ENCODE data around the gene DNAL4. TPM values are rescaled to one million over a fixed set of nuclear protein-coding genes. Genes with fewer than 3 reads are reported as not detected.

Gene DNAL4
- total RNA-seq, 1 experiment from 2014 or later: 4.7 TPM

DNA sequence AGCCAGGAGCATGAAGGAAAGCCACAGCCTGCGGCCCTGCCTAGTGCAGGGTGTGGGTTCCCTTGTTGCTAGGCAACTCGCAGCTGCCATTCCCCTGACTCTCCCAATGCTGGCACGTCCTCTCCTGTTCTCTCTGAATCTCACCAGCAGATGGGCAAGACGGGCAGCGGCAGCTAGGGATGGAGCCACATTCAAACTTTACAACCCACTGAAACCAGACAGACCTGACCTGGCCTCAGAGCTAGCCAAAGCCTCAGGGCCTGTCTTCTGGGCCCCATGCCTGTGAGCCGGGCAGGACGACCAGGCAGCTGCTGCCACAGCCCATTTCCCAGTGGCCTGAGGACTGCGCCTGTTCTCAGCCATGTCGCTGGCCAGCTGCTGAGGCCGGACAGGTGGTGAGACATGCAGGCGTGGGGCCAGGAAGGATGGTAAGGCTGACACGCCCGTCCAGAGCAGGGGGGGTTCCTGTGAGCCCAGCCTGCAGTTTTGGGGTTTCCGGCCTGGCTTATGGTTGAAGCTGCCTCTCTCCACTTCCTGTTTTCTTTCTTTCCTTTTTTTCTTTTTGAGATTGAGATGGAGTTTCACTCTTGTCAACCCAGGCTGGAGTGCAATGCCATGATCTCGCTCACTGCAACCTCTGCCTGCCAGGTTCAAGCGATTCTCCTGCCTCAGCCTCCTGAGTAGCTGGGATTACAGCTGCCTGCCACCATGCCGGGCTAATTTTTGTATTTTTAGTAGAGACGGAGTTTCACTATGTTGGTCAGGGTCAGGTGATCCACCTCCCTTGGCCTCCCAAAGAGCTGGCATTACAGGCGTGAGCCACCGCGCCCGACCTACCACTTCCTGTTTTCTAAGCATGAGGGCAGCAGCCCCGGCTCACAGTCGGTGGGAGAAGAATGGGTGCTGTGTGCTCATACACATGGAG, 42.3 kb downstream of the DNAL4 start:
- peaks cover 34% of the 10 kb centered on the region for H3K36me3 ChIP-seq
- no peaks in the 10 kb centered on the region for H3K9me3 ChIP-seq (replicated peaks)
- no peak overlapping the region for H3K4me3 ChIP-seq
- peak overlapping the region; percentile 80 for H3K27ac ChIP-seq
- H3K27me3 ChIP-seq: no peaks in the 10 kb centered on the region
- peaks cover 35% of the 10 kb centered on the region for H3K4me1 ChIP-seq
- peak; percentile 95 for DNase-seq

GRCh38 chr22:38751066-38751421, 42.9 kb downstream of the DNAL4 start:
- Histone ChIP-seq H3K36me3 (peaks cover 38% of the 10 kb centered on the region), H3K27ac (peak overlapping the region; percentile 80), H3K4me3 (no peak overlapping the region), H3K9me3 (replicated peaks) (no peaks in the 10 kb centered on the region), H3K27me3 (no peaks in the 10 kb centered on the region), H3K4me1 (peaks cover 35% of the 10 kb centered on the region)
- no peak for DNase-seq

DNA sequence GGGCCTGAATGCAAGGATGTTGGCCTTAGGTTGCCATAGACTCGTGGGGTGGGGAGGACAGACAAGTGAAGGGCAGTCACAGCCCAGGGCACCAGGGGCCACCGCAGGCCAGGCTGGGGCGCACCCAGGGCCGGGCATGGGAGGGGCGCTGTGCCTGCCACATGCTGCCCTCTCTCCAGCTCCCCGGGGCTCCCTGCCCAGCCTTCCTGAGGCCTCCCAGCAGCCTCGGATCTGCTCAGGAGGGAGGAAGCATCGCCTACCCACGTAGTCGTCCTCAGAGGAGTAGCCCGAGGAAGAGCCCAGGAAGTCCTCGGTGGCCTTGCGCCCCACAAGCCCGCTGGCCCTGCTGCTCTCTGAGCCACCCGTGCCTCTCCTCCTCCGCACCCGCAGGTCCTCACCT, 43.3 kb downstream of the DNAL4 start:
- Histone ChIP-seq H3K4me1 (peaks cover 35% of the 10 kb centered on the region), H3K36me3 (peaks cover 38% of the 10 kb centered on the region), H3K27ac (peak overlapping the region; percentile 80), H3K4me3 (no peak overlapping the region), H3K9me3 (replicated peaks) (no peaks in the 10 kb centered on the region), H3K27me3 (no peaks in the 10 kb centered on the region)
- DNase-seq: no peak

DNA sequence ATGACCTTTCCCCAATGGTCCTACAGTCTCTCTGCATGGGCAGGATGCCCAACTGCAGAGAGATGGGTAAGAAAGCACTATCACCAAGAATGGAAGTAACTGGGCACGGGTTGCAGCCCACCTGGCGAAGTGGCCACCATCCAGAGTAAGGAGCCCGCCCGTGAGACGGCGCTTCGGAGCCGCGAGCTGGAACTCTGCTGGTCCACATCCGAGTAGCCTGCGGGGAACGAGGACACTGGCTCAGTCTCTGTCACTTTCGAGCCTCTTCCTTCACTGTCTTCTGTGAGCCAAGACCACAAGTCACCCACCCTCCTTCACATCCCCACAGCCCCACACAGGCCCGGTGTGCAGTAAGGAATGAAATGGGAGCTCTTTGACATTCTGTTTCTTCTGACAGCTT, 43.8 kb downstream of the DNAL4 start:
- peaks cover 44% of the 10 kb centered on the region for H3K36me3 ChIP-seq
- peak overlapping the region; percentile 80; the same call in 1 of the 2 replicates for H3K27ac ChIP-seq
- H3K9me3 ChIP-seq (replicated peaks): no peaks in the 10 kb centered on the region
- no peak overlapping the region for H3K4me3 ChIP-seq
- H3K27me3 ChIP-seq: no peaks in the 10 kb centered on the region
- DNase-seq: no peak
- H3K4me1 ChIP-seq: peaks cover 35% of the 10 kb centered on the region

GRCh38 chr22:38748487-38749136, 45.3 kb downstream of the DNAL4 start:
- Histone ChIP-seq H3K4me1 (peaks cover 30% of the 10 kb centered on the region), H3K27me3 (no peaks in the 10 kb centered on the region), H3K27ac (no peak overlapping the region), H3K4me3 (no peak overlapping the region), H3K9me3 (replicated peaks) (no peaks in the 10 kb centered on the region), H3K36me3 (peaks cover 56% of the 10 kb centered on the region)
- DNase-seq: no peak

DNA sequence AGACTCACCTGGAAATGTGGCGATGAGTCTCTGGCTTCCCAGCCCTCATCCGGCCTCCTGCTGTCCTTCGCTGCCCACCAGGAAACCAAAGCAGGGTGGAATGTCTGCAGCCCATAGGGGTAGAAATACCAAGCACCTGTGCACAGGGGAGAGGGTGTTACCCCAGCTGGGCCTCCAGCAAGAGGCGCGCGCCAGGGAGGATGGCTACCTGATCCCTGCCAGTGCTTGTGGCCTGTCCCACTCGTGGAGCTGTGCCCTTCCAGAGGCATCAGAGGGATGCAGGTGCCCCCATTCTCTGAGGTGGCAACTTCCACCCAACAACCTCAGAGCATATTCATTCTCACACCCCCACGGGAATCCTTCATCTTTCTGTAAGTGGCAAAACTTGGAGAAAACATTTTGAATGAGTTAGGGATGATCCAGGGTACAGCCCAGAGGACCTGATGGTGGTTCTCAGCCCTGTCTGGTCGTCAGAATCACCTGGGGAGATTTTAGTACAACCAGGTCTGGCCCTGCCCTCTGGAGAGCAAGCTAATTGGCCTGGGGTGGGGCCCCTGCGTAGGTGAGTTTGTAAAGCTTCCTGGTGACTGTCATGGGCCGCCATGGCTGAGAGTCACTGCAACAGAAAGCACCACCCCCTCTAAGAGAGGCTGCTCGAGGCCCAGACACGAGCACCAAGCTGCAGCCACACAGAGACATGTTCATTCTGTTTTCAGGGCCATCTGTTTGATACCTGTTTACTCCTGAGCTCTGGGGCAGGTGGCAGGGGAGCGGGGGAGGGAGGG, 48.1 kb downstream of the DNAL4 start:
- DNase-seq: no peak
- Histone ChIP-seq H3K4me3 (no peak overlapping the region), H3K27ac (peak overlapping the region; percentile 14), H3K9me3 (replicated peaks) (no peaks in the 10 kb centered on the region), H3K27me3 (no peaks in the 10 kb centered on the region), H3K4me1 (peaks cover 11% of the 10 kb centered on the region), H3K36me3 (peaks cover 80% of the 10 kb centered on the region)

GRCh38 chr22:38744981-38745380, 49.0 kb downstream of the DNAL4 start:
- peak; percentile 51 to 52 for DNase-seq
- no peaks in the 10 kb centered on the region for H3K9me3 ChIP-seq (replicated peaks)
- H3K27me3 ChIP-seq: no peaks in the 10 kb centered on the region
- peaks cover 3% of the 10 kb centered on the region; the same call in 1 of the 2 replicates for H3K4me1 ChIP-seq
- peak overlapping the region; percentile 14 for H3K27ac ChIP-seq
- H3K4me3 ChIP-seq: no peak overlapping the region
- H3K36me3 ChIP-seq: peaks cover 79% of the 10 kb centered on the region

DNA sequence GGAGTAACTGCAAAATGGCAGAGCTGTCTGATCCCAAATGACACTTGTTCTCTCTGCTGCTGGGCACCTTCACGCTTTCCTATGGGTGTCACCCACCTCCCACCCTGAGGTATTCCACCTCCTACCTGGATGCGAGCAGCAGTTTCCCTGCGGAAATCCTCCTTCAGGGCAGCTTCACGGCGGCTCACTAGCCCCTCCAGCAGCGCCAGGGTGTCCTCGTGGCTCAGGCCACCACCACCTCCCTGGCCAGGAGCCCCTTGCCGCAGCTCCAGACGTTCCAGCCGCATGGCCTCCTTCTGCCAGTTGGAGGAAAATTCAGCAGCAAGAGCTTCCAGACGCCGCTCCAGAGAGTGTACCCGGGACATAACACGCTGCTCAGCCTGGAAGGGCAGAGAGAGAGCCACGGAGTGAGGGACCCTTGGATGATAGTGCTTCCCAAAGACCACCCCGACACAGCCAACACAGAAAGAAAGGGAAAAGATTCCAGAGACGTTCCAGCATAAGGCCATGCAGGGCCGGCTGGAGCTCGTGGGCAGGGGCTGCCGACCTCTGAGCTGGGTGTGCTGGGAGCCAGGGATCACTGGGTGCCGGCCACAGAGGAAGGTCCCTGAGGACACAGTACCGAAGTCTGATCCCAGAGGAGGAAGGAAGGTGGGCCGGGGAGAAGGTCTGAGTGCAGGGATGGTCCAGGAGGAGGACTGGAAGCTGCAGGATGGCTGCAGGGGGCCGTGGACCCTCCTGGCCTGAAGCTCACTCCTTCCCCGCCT, 51.6 kb downstream of the DNAL4 start:
- Histone ChIP-seq H3K4me1 (no peaks in the 10 kb centered on the region), H3K4me3 (no peak overlapping the region), H3K9me3 (replicated peaks) (no peaks in the 10 kb centered on the region), H3K27ac (no peak overlapping the region), H3K36me3 (peaks cover 70% of the 10 kb centered on the region), H3K27me3 (no peaks in the 10 kb centered on the region)
- no peak for DNase-seq

- no peaks in the 10 kb centered on the region for H3K4me1 ChIP-seq
- DNase-seq: no peak
- H3K4me3 ChIP-seq: no peak overlapping the region
- peaks cover 72% of the 10 kb centered on the region for H3K36me3 ChIP-seq
- no peak overlapping the region for H3K27ac ChIP-seq
- H3K27me3 ChIP-seq: no peaks in the 10 kb centered on the region
- H3K9me3 ChIP-seq (replicated peaks): no peaks in the 10 kb centered on the region
These were observed 52.4 kb downstream of the DNAL4 start for GRCh38 chr22:38741576-38741975.

- Histone ChIP-seq H3K4me1 (no peaks in the 10 kb centered on the region), H3K4me3 (no peak overlapping the region), H3K27me3 (no peaks in the 10 kb centered on the region), H3K9me3 (replicated peaks) (no peaks in the 10 kb centered on the region), H3K36me3 (peaks cover 73% of the 10 kb centered on the region), H3K27ac (no peak overlapping the region)
- no peak for DNase-seq
These were observed 52.8 kb downstream of the DNAL4 start for GRCh38 chr22:38741166-38741565.

GRCh38 chr22:38740754-38741153, 53.2 kb downstream of the DNAL4 start:
- DNase-seq: no peak
- Histone ChIP-seq H3K4me1 (no peaks in the 10 kb centered on the region), H3K27me3 (no peaks in the 10 kb centered on the region), H3K36me3 (peaks cover 73% of the 10 kb centered on the region), H3K9me3 (replicated peaks) (no peaks in the 10 kb centered on the region), H3K27ac (no peak overlapping the region), H3K4me3 (no peak overlapping the region)

DNA sequence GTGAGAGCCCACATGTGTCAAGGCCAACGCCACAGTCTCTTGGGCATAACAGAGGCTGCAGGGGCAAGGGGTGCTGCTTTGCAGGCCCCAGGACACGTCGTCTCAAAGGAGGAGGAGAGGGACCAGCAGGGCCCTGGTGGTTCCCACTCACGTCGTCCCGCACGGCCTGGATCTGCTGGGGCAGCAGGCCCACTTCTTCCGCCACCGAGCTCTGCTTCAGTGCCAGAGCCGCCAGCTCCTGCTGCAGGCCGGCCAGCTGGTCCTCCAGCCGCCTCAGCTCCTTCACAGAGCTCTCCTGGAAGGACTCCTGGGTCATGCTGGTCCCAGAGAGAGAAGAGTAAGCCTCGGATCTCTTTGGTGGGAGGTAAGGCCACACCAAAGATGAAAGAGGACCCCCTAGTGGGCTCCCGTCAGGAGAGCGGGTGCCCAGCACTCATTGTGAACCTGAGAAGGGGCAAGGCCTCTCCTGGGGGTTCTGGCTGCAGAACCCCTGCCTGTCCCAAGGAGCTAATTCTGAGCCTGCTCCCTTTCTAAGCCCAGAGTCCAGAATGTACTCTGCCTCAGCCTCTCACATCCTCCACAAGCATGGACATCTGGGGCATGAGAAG, 53.7 kb downstream of the DNAL4 start:
- Histone ChIP-seq H3K27ac (no peak overlapping the region), H3K36me3 (peaks cover 68% of the 10 kb centered on the region), H3K27me3 (no peaks in the 10 kb centered on the region), H3K4me1 (no peaks in the 10 kb centered on the region), H3K9me3 (replicated peaks) (no peaks in the 10 kb centered on the region), H3K4me3 (no peak overlapping the region)
- DNase-seq: no peak

- no peaks in the 10 kb centered on the region; the same call in 1 of the 2 replicates for H3K4me1 ChIP-seq
- DNase-seq: no peak
These were observed 54.5 kb downstream of the DNAL4 start for GRCh38 chr22:38739300-38740055.

More at GRCh38 chr22:38739300-38740055, 54.5 kb downstream of the DNAL4 start:
- H3K27ac ChIP-seq: no peak overlapping the region
- H3K4me3 ChIP-seq: no peak overlapping the region
- H3K27me3 ChIP-seq: no peaks in the 10 kb centered on the region
- H3K9me3 ChIP-seq (replicated peaks): no peaks in the 10 kb centered on the region
- peaks cover 60% of the 10 kb centered on the region for H3K36me3 ChIP-seq

All from SJCRH30 (cell line).